IPS DF 4.7 (cell line): Measurements from ENCODE around the gene HLCS.

Experiments used
- DNase-seq: peaks from one replicate; pipeline ENCODE4 v3.0.0-alpha.2; 2013; ENCODE audit warnings: low spot score; ENCODE audit errors: extremely low read depth

Gene HLCS

DNA sequence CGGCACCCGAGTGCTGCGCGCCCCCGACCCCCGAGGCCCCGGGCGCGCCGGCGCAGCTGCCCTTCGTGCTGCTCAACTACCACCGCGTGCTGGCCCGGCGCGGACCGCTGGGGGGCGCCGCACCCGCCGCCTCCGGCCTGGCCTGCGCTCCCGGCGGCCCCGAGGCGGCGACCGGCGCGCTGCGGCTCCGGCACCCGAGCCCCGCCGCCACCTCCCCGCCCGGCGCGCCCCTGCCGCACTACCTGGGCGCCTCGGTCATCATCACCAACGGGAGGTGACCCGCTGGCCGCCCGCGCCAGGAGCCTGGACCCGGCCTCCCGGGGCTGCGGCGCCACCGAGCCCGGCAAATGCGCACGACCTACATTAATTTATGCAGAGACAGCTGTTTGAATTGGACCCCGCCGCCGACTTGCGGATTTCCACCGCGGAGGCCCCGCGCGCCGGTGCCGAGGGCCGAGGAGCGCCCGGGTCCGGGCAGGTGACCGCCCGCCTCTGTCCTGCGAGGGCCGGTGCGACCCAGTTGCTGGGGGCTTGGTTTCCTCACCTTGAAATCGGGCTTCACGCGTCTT, 218.6 kb downstream of the HLCS start:
- DNase-seq: no peak

DNA sequence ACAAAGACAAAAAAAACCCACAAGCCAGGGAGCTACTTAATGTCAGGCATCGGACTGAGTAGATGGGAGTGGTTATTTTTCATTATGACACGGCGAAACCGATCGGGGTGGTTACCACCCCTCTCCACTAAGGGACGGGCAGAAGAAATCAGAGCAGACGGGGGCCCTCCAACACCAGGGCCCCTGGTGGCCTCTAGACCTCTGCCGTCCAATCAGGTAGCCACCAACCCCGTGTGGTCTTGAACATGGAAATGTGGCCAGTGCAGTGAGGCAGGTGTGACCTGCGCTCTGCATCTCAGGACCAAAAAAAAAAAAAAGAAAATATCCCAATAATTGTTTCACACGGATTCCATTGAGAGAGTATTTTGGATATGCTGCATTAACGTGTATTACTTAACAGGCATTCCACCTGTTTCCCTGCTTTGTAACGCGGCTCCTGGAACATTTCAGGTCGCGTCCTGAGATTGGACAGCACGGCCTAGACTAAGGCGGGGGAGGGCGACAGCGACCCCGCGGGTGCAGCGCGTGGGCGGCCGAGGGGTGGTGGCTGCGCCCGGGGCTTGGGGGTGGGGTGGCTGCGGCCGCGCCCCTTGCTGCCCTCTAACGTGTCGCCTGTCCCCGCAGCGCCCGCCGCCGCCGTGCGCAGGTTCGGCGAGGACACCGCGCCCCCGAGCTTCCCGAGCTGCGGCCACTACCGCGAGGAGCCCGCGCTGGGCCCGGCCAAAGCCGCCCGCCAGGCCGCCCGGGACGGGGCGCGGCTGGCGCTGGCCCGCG, 219.2 kb downstream of the HLCS start:
- no peak for DNase-seq

GRCh38 chr21:36745459-36745858, 221.0 kb downstream of the HLCS start:
- no peak for DNase-seq

- DNase-seq: no peak
Measured at GRCh38 chr21:36744560-36745231, 221.8 kb downstream of the HLCS start.

- no peak for DNase-seq
Measured at GRCh38 chr21:36744190-36744559, 222.3 kb downstream of the HLCS start.

- no peak for DNase-seq
Measured at GRCh38 chr21:36743446-36743845, 223.0 kb downstream of the HLCS start.

DNA sequence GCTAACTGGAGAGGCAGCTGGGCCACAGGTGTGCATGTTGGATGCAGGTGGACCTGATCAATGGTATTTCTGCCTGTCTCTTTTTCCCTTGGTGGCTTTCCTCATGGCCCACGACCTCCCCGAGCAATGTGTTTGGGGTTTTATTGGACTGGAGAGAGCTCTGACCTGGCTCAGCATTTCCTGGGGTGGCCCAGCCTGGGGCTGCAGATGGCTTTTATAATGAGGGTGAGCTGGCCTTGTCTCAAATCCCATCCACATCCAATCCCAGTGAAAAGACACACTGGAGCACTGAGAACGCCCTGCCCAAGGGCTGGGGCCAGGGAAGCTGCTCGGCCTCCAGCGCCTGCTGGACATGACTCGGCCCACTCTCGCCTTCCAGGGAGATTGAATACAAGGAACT, 223.5 kb downstream of the HLCS start:
- no peak for DNase-seq

GRCh38 chr21:36741506-36741905, 225.0 kb downstream of the HLCS start:
- no peak for DNase-seq

DNA sequence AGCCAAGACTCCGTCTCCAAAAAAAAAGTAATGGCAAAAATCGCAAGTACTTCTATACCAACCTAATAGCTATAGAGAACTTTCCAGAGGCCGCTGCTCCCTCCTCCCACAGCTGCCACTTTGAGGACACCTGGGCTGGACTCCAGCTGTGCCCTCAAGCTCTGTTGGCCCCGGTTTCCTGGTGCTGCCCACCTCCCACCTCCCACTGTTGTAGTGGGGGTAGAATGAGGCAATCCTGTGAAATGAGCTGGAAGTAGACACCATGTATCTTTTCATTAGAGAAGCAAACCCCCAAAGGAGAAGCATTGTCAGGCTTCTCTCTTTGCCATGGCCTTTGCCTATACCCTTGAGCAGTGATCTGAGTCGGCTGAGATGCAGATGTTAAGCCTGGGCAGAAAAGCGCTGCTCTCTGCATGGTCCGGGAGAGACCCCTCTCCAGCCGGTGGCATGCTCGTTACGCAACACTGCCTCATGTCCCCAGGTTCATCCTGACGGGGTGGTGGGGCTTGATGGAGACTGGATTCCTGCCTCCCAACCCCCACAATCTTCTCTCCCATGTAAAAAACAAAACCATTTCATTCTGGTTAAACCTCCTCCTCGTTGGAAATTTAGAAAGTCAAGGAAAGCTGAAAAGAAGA, 227.9 kb downstream of the HLCS start:
- no peak for DNase-seq

GRCh38 chr21:36735724-36736320, 230.6 kb downstream of the HLCS start:
- DNase-seq: no peak

DNA sequence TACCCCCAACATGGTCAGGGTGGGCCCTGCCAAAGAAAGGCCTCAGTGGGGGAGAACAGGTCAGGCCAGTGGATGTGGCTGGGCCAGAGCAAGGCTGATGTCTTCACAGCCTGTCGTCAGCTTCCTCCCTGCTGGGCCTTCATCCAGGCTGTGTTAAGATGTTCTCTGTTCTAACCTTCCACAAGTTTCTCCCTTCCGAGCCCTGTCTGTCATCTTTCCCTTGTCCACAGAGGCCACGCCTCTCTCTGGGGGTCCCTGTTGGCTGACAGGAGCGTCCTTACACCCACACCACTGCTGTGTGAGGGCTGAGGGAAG, 231.3 kb downstream of the HLCS start:
- no peak for DNase-seq

GRCh38 chr21:36734367-36735200, 231.9 kb downstream of the HLCS start:
- no peak for DNase-seq

GRCh38 chr21:36733857-36734256, 232.6 kb downstream of the HLCS start:
- no peak for DNase-seq

- no peak for DNase-seq
Measured at GRCh38 chr21:36732761-36733160, 233.7 kb downstream of the HLCS start.

DNA sequence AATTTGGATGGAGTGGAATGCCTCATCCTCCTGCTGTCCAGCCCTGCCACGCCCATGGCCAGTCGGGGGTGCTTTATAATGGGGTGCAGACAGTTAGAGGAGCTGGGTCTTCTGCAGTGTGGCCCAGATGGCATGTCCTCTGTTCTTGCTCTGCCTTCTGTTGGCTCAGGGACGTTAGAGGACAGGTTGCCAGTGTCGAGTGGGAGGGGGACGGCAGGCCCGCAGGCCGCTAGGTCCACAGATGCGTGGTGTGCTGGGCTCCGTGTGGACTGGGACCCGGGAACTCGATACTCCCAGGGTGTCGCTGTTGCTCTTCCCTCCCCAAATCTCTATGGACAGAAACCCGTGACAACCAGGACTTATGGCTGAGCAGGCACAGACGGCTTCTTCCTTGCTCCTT, 234.3 kb downstream of the HLCS start:
- no peak for DNase-seq

GRCh38 chr21:36730291-36731281, 235.9 kb downstream of the HLCS start:
- no peak for DNase-seq

DNA sequence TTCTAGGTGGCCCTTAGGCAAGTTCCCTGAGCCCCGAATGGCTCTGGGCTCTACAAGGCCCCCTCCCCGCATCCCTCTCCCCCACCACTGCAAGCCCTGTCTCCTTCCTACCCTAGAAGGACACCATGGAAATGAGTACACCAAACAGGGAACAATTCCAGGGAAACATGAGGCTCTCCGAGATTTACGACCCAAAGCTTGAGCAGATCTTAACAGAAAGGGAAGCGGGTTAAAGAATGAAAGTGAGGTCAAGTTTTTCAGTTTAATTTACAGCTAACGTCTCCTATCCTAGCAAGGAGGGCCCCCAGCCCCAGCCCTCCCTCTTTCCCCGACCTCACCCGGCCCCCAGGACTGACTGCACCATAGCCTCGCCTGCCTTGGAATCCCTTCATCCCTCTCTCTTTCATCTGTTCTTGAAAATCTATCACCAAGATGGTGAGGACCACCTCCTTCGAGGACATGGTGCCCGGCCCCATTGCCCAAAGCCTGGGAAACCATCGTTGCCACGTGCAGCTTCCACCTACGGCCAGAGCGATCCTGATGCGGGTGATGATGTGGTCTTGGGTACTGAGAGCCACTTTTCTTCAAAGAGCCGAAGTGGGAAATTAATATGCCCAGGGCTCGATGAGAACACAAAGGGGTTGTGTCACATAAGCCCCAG, 237.0 kb downstream of the HLCS start:
- no peak for DNase-seq

DNA sequence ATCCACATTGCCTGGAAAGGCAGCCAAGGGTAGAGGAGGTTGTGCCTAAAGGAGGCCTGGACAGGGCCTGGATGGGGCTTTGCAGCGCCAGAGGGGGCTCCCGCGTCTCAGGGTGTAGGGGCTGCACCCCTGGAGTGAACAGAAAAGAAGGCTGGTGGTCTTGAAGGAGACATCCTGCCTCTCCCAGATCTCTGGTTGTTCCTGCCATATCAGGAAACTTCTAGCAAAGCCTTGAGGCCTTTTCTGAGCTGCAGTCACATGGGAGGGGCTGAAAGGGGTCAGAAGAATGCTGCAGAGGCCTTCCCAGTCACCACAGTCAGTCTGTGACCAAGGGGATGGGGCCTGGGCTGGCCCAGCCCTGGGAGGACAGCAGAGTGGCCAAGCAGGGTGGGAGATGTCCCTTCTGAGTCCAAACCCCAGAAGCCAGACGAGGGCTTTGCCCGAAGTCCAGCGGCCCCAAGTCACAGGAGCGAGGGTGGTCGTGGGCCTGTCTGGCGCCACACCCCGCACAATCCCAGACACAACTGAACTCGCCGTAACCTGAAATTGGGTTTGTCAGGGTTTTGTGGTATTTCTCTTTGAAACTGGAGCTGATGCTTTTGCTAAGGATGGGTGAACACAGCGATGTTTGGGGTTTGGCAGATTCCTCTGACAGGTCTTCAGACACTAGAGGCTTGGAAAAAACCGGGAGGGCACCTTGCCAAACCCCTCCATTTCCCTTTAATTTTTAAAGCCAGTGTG, 237.9 kb downstream of the HLCS start:
- DNase-seq: no peak

DNA sequence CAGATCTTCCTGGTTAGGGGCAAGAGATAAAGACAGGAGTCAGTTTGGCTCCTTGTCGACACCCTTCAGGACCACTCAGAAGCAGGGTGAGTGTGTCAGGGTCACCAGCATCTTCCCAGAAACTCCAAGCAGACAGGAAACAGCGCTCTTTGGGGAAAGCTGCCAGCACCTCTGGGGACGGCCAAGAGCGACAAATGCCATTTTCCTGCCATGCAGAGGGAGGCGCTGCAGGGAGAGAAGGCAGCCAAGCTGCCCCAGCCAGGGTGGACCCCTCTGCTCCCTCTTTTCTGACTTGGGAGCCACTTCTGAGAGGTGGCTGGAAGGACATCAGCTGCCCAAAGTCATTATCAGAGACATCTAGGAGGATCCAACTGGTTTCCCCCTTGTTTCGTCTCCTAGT, 238.6 kb downstream of the HLCS start:
- DNase-seq: no peak
